Peyer's patch (tissue), 4 donors: ENCODE results near the gene NUCKS1.

ENCODE experiments used
- CTCF ChIP-seq, 6 experiments: fragments of 450-650 bp in 4 of 6; fragments of 200-600 bp in 2 of 6; sonication (generic) in 1 of 6; IDR thresholded peaks; one replicate each; pipeline ENCODE4 v1.5.1; 2017 to 2019; ENCODE audit warnings: antibody characterized with exemption in 6 of 6, mild to moderate bottlenecking in 3 of 6, moderate library complexity in 1 of 6
- POLR2A ChIP-seq, 2 donors: fragments of 450-650 bp; IDR thresholded peaks; one replicate each; pipeline ENCODE4 v1.5.1; 2017; ENCODE audit warnings: antibody characterized with exemption in 2 of 2, mild to moderate bottlenecking in 2 of 2, moderate library complexity in 2 of 2

- TF ChIP-seq CTCF (IDR thresholded peaks at IDR 0.05) (no peak), POLR2A (IDR thresholded peaks at IDR 0.05) (no peak)
These were observed 71.5 kb downstream of the NUCKS1 start for GRCh38 chr1:205678286-205679111.
